NCI-H446 treated with DMSO at 0.1 percent for 48 hours (cell line): ENCODE measurements around the gene PGLYRP2.

ENCODE experiments used
- DNase-seq: peaks from one replicate; lab custom pipeline; 2025; lab: John Stamatoyannopoulos, UW

Gene PGLYRP2

DNA sequence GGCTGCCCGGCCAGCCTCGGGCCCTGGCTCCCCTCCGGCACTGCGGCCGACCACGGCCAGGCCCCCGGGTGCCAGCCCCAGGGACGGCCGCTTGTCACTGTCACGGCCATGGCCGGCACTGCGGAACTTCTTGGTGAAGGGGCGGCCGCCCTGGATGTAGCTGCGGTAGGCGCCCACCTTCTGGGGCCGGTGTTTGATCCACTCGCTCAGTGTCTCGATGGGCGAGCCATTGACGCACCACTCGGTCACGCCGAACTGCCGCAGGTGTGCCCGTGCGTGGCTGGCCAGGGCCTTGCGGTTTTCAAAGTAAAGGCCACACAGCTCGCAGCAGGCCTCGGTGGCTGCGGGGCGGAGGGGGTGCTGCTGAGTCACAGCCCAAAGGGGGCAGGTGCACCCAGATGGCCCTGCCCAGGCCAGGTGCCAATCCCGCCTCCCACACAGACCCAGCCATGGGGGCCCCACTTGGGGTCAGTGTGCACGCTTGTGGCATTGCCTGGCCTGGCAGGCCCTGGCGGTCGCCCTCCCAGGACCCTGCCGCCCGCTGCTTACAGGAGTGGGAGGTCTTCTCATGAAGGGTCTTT lies 54.5 kb downstream of the PGLYRP2 start:
- DNase-seq, result no peak

DNA sequence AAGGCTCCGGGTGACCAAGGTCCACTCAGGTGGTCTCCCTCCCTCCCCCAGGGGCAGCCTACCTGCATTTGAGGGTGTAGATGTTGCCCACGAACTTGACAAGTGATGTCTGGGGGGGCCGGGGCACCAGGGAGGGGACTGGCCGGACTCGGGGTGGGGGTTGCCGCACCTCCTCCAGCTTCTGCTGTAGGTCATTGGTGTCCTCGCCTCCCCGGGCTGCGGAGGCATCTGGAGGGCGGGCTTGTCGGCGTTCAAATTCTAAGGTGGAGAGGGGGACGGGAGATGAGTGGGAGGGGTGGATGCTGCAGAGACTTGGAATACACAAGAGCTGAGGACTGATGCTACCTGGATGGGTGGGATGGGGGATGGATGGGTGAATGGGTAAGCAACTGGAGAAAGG lies 55.2 kb downstream of the PGLYRP2 start:
- no peak for DNase-seq

DNA sequence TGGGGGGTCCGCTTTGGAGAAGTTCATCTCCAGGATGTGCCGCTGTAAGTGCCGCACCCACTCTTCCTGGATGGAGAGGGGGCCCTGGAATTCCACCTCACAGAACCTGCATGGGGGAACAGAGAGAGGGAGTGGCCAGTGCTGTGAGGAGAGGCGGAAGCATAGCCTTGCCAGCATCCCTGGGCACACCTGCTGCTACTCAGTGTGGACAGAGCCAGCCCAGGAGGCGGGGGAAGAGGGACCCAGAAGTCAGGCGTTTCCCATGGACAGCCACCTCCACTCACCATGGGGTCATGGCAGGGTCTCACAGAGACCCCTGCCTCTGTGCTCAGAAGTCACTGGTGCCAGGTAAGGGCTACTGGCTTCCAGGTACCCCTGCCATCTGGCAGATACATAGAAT lies 56.2 kb downstream of the PGLYRP2 start:
- no peak for DNase-seq

DNA sequence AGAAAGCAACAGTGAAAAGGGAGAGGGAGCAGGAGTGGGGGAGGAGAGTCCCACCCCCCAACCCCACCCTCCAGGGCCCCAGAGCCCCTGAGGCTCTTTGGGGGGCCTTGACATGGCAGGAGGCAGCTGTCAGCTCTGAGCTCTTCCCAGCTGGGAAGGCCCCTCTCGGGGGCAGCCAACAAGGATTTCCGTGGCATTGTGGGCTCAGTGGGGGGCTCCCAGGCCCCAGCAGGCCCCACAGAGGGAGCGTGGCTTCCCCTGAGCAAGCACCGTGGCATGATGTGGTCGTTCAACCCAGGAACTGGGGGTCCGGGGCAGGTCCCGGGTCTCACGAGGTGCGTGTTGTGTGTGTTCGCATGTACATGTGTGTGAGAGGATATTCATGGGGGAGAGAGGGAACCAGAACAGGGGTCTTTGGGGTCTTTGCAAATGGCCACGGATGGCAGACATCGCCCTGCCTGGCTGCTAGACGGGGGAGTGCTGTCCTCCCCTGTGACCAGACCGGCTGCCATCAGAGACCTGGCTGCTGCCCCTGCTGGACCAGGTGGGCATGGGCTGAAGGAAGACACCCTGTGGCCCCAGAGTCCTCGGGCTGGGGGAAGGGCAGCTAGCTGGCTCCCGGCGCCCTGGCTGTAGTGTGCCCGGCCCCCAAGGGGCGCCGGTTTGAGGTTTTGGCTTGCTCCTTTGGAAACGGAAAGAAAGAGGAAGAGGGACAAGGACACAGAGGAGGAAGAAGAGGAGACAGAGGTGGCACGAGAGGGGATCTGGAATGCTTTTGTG lies 56.8 kb downstream of the PGLYRP2 start:
- DNase-seq, result no peak

DNA sequence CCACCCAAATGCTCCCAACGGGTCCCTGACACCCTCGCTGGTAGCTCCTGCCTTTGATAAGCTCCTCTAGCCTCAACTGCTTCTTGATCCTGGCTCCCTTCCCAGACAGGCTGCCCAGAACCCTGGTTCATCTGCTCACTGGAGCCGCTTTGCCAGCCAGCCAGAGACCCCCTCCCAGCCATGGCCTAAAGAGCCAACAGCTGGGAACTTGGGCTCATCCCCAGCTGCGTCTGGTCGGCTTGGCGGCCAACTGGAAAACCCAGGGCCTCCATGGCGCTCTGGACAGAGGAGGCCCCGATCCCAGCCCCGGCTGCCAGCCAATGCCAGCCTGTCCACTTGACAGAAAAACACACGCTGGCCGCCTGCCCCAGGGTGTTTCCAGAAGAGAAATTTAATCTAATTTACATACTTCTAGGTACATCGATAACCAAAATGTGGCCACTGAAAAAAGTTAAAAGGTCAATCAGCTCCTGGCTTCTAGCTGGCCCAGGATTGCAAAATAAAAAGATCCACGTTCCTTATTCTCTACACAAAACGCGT lies 57.5 kb downstream of the PGLYRP2 start:
- peak; percentile 95 for DNase-seq

DNA sequence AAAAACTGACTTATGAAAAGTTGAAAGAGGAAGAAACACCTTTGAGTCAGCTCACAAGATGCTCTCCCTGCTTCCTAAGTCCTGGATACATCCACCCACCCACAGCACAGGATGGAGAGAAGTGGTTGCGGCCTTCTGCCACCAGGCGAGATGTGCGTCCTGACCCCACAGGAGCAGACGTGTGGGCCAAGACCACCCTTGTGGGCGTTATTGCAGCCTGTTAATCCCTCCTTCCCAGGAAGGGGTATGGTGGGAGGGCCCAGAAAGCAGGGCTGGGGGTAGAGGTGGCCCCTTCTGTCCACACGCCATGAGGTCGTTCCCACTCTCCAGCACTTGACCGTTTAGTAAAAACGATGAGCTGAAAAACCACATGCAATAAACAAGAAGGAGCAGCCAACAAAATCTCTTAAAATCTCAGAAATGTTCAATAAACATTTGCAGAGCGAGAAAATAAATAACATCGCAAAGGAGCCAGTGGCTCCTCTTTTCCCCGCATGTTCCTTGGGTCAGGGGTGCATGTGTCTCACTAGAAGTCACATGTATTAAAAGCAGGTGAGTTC lies 58.1 kb downstream of the PGLYRP2 start:
- no peak for DNase-seq

DNA sequence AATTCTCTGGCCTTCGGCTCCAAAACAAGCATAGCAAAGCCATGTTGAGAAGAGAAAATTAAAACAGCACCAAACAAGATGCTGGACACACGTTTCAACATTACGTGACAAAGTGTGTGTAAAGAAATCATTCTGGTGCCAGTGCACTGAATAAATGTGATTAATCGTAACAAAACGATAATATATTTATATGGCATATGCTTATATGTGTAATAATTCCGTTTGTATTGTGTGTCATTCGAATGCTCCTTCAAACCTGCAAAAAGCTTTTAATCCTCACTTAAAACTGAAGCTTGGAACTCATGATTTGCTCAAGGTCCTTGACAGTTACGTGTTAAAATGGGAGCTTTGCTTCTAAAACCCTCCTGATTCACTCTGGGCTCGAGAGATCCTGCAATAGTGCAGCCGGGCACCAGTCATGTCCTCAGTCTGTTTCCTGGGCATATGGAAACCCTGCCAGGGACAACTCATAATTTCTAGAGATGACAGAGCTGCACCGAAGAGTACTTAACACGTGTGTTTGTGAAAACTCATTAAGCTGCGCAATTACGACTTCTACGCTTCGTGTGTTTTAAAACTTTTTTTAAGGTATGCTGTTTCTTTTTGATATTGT lies 59.8 kb downstream of the PGLYRP2 start:
- DNase-seq, result no peak
